Liver (tissue), 9 donors: Measurements from ENCODE around the gene CDK10. TPM values are rescaled to one million over a fixed set of nuclear protein-coding genes. Genes with fewer than 3 reads are reported as not detected.

Experiments
- DNase-seq: peaks from one replicate; pipeline ENCODE4 v3.0.0-alpha.2; 2017; ENCODE audit warnings: low spot score
- H3K27ac ChIP-seq, 2 donors: one replicate each; pipeline ENCODE4 v1.7.0; 2013; ENCODE audit warnings: inconsistent platforms in 2 of 2, low read length in 2 of 2, control low read depth in 1 of 2, low read depth in 1 of 2, mild to moderate bottlenecking in 1 of 2
- H3K27me3 ChIP-seq, 4 donors: one replicate each; pipeline versions ENCODE4 v1.6.1 to v1.7.0; 2013; ENCODE audit warnings: low read length in 3 of 4, inconsistent platforms in 1 of 4, mild to moderate bottlenecking in 1 of 4, moderate library complexity in 1 of 4; ENCODE audit not compliant: control insufficient read depth in 4 of 4, insufficient read depth in 4 of 4
- H3K36me3 ChIP-seq, 4 donors: one replicate each; pipeline versions ENCODE4 v1.6.1 to v1.7.0; 2013; ENCODE audit warnings: low read length in 3 of 4, mild to moderate bottlenecking in 3 of 4, low read depth in 1 of 4, moderate library complexity in 1 of 4; ENCODE audit not compliant: control insufficient read depth in 4 of 4, insufficient read depth in 3 of 4
- H3K4me1 ChIP-seq, 4 donors: one replicate each; pipeline versions ENCODE4 v1.6.1 to v1.7.0; 2013; ENCODE audit warnings: low read length in 3 of 4, mild to moderate bottlenecking in 3 of 4, moderate library complexity in 1 of 4; ENCODE audit not compliant: control insufficient read depth in 4 of 4, insufficient read depth in 4 of 4
- H3K4me3 ChIP-seq, 3 donors: one replicate each; pipeline versions ENCODE4 v1.6.1 to v1.7.0; 2013; ENCODE audit warnings: low read length in 3 of 3, control low read depth in 1 of 3, low read depth in 1 of 3, mild to moderate bottlenecking in 1 of 3
- H3K9ac ChIP-seq, 2 donors: one replicate each; pipeline ENCODE4 v1.7.0; 2013; ENCODE audit warnings: low read length in 2 of 2, mild to moderate bottlenecking in 2 of 2, moderate library complexity in 2 of 2, control low read depth in 1 of 2, low read depth in 1 of 2
- H3K9me3 ChIP-seq, 4 donors: one replicate each; pipeline versions ENCODE4 v1.6.1 to v1.7.0; 2013; ENCODE audit warnings: low read length in 3 of 4; ENCODE audit not compliant: control insufficient read depth in 4 of 4
- ATF3 ChIP-seq: IDR thresholded peaks from 2 replicates; pipeline ENCODE4 v1.6.1; 2016; ENCODE audit warnings: antibody characterized with exemption
- CTCF ChIP-seq: fragments of 150-350 bp; IDR thresholded peaks from 2 replicates; pipeline ENCODE4 v1.5.1; 2017; ENCODE audit warnings: improper control_type of control experiment, low read depth, low read length; ENCODE audit not compliant: missing input control
- EGR1 ChIP-seq, 2 donors: IDR thresholded peaks; 2 replicates each; pipeline ENCODE4 v1.6.1; 2016 to 2018; ENCODE audit warnings: antibody characterized with exemption in 2 of 2, low read depth in 2 of 2
- FOXA1 ChIP-seq: IDR thresholded peaks from 2 replicates; pipeline ENCODE4 v1.6.1; 2016; ENCODE audit warnings: antibody characterized with exemption
- FOXA2 ChIP-seq: IDR thresholded peaks from 2 replicates; pipeline ENCODE4 v1.6.1; 2016; ENCODE audit warnings: antibody characterized with exemption
- GABPA ChIP-seq, 2 donors: IDR thresholded peaks in 1 of 2; conservative IDR thresholded peaks in 1 of 2; 2 replicates each; pipeline ENCODE4 v1.6.1; 2016; ENCODE audit warnings: antibody characterized with exemption in 2 of 2, mild to moderate bottlenecking in 1 of 2, moderate library complexity in 1 of 2
- HNF4A ChIP-seq, 2 donors: conservative IDR thresholded peaks; 2 replicates each; pipeline ENCODE4 v1.6.1; 2016; ENCODE audit warnings: antibody characterized with exemption in 2 of 2, mild to moderate bottlenecking in 2 of 2
- HNF4G ChIP-seq: IDR thresholded peaks from 2 replicates; pipeline ENCODE4 v1.6.1; 2016; ENCODE audit warnings: antibody characterized with exemption
- NR2F2 ChIP-seq: IDR thresholded peaks from 2 replicates; pipeline ENCODE4 v1.6.1; 2016; ENCODE audit warnings: antibody characterized with exemption
- RAD21 ChIP-seq, 2 donors: IDR thresholded peaks; 2 replicates each; pipeline ENCODE4 v1.6.1; 2016; ENCODE audit warnings: antibody characterized with exemption in 2 of 2, mild to moderate bottlenecking in 2 of 2
- SP1 ChIP-seq: IDR thresholded peaks from 2 replicates; pipeline ENCODE4 v1.6.1; 2018; ENCODE audit warnings: antibody characterized with exemption, mild to moderate bottlenecking
- TAF1 ChIP-seq: conservative IDR thresholded peaks from 2 replicates; pipeline ENCODE4 v1.6.1; 2016; ENCODE audit warnings: antibody characterized with exemption, mild to moderate bottlenecking
- YY1 ChIP-seq: IDR thresholded peaks from 2 replicates; pipeline ENCODE4 v1.6.1; 2016; ENCODE audit warnings: antibody characterized with exemption, mild to moderate bottlenecking
- WGBS: extraction: QIAGEN DNeasy Blood & Tissue Kit; methylation state at CpG from one replicate; pipeline ENCODE4 v1.1.7; 2013; 5-methylcytosine and 5-hydroxymethylcytosine counted together
- polyA plus RNA-seq, 2 donors: library from polyadenylated mRNA; stranded (reverse) in 1 of 2; unstranded in 1 of 2; fragments of 200-250 nt in 1 of 2; fragments of >200 nt in 1 of 2; fragmentation: Nextera tagmentation in 1 of 2; extraction: Ambion mirVana in 1 of 2; gene quantifications; one replicate each; pipeline versions ENCODE4 v1.2.1 to v1.2.3, GENCODE V29; 2013 to 2015
- total RNA-seq, 2 donors: library from RNA; depleted of rRNA; stranded (reverse); fragments of >200 nt; gene quantifications; one replicate each; pipeline ENCODE4 v1.2.3, GENCODE V29; 2014
- TF ChIP-seq, protein P1 (sequence below): IDR thresholded peaks from 2 replicates; pipeline ENCODE4 v1.6.1; 2016; ENCODE audit warnings: antibody characterized with exemption, mild to moderate bottlenecking
- TF ChIP-seq, protein P2 (sequence below): IDR thresholded peaks from 2 replicates; pipeline ENCODE4 v1.6.1; 2016; ENCODE audit warnings: antibody characterized with exemption
- donor health status: healthy.
- donor health status: healthy.
- donor health status: healthy.
- donor health status: healthy.
- donor health status: healthy.

CDK10 gene
- total and polyA plus RNA-seq, 4 donors = 25.1 to 81.2 (median 56.0) TPM

GRCh38 chr16:89695086-89695874 is 8.8 kb downstream of the CDK10 start:
- Histone ChIP-seq H3K27ac (no peak overlapping the region), H3K4me3 (no peak overlapping the region), H3K9ac (no peak overlapping the region), H3K36me3 (peaks cover 14 to 41% (median 22%) of the 10 kb centered on the region in 4 donors), H3K27me3 (no peaks in the 10 kb centered on the region), H3K4me1 (peaks cover 3 to 14% (median 8%) of the 10 kb centered on the region in 4 donors), H3K9me3 (no peaks in the 10 kb centered on the region)
- no peak for DNase-seq
- 87% methylated on average over 31 of the region's 31 CpGs for WGBS
- TF ChIP-seq ATF3 (no peak), FOXA1 (no peak), TAF1 (no peak), FOXA2 (no peak), CTCF (no peak), HNF4A (conservative IDR thresholded peaks at IDR 0.05) (no peak), HNF4G (no peak)
- TF ChIP-seq, protein P1, sequence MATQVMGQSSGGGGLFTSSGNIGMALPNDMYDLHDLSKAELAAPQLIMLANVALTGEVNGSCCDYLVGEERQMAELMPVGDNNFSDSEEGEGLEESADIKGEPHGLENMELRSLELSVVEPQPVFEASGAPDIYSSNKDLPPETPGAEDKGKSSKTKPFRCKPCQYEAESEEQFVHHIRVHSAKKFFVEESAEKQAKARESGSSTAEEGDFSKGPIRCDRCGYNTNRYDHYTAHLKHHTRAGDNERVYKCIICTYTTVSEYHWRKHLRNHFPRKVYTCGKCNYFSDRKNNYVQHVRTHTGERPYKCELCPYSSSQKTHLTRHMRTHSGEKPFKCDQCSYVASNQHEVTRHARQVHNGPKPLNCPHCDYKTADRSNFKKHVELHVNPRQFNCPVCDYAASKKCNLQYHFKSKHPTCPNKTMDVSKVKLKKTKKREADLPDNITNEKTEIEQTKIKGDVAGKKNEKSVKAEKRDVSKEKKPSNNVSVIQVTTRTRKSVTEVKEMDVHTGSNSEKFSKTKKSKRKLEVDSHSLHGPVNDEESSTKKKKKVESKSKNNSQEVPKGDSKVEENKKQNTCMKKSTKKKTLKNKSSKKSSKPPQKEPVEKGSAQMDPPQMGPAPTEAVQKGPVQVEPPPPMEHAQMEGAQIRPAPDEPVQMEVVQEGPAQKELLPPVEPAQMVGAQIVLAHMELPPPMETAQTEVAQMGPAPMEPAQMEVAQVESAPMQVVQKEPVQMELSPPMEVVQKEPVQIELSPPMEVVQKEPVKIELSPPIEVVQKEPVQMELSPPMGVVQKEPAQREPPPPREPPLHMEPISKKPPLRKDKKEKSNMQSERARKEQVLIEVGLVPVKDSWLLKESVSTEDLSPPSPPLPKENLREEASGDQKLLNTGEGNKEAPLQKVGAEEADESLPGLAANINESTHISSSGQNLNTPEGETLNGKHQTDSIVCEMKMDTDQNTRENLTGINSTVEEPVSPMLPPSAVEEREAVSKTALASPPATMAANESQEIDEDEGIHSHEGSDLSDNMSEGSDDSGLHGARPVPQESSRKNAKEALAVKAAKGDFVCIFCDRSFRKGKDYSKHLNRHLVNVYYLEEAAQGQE = no peak
- TF ChIP-seq, protein P2, sequence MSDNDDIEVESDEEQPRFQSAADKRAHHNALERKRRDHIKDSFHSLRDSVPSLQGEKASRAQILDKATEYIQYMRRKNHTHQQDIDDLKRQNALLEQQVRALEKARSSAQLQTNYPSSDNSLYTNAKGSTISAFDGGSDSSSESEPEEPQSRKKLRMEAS = no peak

- TF ChIP-seq GABPA (IDR thresholded peaks at IDR 0.05 in 1 of 2, conservative IDR thresholded peaks at IDR 0.05 in 1 of 2) (no peak), YY1 (no peak), FOXA2 (no peak), RAD21 (IDR thresholded peaks at IDR 0.05) (no peak), SP1 (no peak), HNF4G (no peak), TAF1 (no peak), NR2F2 (no peak), EGR1 (IDR thresholded peaks at IDR 0.05; ENCODE audit: low read depth in 2 of 2) (no peak), CTCF (no peak), ATF3 (no peak), FOXA1 (no peak)
- TF ChIP-seq, protein P1 = no peak
- TF ChIP-seq, protein P2 = no peak
- Histone ChIP-seq H3K4me3 (no peak overlapping the region), H3K36me3 (peaks cover 14 to 36% (median 22%) of the 10 kb centered on the region in 4 donors), H3K9ac (no peak overlapping the region), H3K27me3 (no peaks in the 10 kb centered on the region), H3K4me1 (peaks cover 5 to 22% (median 13%) of the 10 kb centered on the region in 4 donors), H3K27ac (no peak overlapping the region), H3K9me3 (no peaks in the 10 kb centered on the region)
- 83% methylated on average over 25 of the region's 25 CpGs for WGBS
- DNase-seq = no peak
Measured at GRCh38 chr16:89695875-89696669, 9.6 kb downstream of the CDK10 start.
